Progenitor cell of endocrine pancreas (in vitro differentiated cells): Measurements from ENCODE around the gene CCDC194. TPM values are rescaled to one million over a fixed set of nuclear protein-coding genes. Genes with fewer than 3 reads are reported as not detected.

Experiments used
- DNase-seq: peaks from one replicate; pipeline ENCODE4 v3.0.0; 2021; ENCODE audit warnings: low spot score; ENCODE audit not compliant: unreplicated experiment
- H3K27ac Mint-ChIP-seq: 2 replicates; pipeline ENCODE4 v1.8.0; 2021; ENCODE audit warnings: mild to moderate bottlenecking, moderate library complexity, mixed read lengths
- H3K27me3 Mint-ChIP-seq: 2 replicates; pipeline ENCODE4 v1.8.0; 2021; ENCODE audit warnings: mixed read lengths
- H3K36me3 Mint-ChIP-seq: 2 replicates; pipeline ENCODE4 v1.8.0; 2022; ENCODE audit warnings: mixed read lengths; ENCODE audit not compliant: insufficient read depth
- H3K4me1 Mint-ChIP-seq: 2 replicates; pipeline ENCODE4 v1.8.0; 2021; ENCODE audit warnings: low read depth, mixed read lengths
- H3K4me3 Mint-ChIP-seq: 2 replicates; pipeline ENCODE4 v1.8.0; 2021; ENCODE audit warnings: low read depth, mild to moderate bottlenecking, moderate library complexity, mixed read lengths
- H3K9me3 Mint-ChIP-seq: 2 replicates; pipeline ENCODE4 v1.8.0; 2021; ENCODE audit warnings: low read depth, mixed read lengths
- CTCF ChIP-seq: fragments of 200-600 bp; sonication (generic); IDR thresholded peaks from one replicate; pipeline ENCODE4 v1.5.0; 2021; ENCODE audit warnings: antibody characterized with exemption, mild to moderate bottlenecking; ENCODE audit not compliant: unreplicated experiment
- total RNA-seq: library from RNA; stranded (reverse); gene quantifications from 2 replicates; pipeline ENCODE4 v1.2.1, GENCODE V29; 2021

CCDC194 gene
- total RNA-seq, 1 donor from 2014 or later = not detected

DNA sequence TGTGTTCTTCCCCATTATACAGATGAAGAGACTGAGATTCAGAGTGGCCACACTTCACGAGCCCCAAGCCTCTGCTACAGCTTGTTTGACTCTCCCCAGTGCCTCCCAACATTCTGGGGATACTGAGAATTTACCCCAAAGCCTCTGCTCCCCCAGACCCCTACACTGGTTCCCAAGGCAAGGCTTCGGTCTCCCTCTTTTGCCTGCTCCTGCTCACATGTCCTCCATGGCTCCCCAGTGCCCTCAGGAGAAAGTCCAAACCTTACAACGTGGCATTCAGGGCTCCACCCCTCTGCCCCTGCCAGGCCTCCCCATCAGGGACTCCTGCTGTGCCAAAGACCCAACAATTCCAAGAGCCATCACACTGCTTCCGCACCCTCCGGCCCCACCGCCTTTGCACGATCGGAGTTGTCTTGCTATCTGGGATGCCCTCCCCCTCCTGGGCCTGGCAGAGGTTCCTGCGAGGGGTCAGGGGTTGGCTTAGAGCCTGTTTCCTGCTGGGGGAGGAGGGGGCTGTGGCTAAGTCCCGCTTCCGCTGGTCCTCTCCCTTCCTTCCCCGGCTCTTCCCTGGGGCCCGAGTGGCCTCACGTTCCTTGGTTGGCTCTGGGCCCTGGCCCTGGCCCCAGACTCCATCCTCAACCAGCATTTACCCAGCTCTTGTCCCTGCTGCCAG, 41.3 kb downstream of the CCDC194 start:
- no peak for TF ChIP-seq CTCF
- Mint-ChIP-seq H3K27me3 (peaks cover 25% of the 10 kb centered on the region), H3K27ac (no peak overlapping the region), H3K36me3 (no peaks in the 10 kb centered on the region), H3K9me3 (no peaks in the 10 kb centered on the region), H3K4me1 (no peaks in the 10 kb centered on the region), H3K4me3 (no peak overlapping the region)
- no peak for DNase-seq

DNA sequence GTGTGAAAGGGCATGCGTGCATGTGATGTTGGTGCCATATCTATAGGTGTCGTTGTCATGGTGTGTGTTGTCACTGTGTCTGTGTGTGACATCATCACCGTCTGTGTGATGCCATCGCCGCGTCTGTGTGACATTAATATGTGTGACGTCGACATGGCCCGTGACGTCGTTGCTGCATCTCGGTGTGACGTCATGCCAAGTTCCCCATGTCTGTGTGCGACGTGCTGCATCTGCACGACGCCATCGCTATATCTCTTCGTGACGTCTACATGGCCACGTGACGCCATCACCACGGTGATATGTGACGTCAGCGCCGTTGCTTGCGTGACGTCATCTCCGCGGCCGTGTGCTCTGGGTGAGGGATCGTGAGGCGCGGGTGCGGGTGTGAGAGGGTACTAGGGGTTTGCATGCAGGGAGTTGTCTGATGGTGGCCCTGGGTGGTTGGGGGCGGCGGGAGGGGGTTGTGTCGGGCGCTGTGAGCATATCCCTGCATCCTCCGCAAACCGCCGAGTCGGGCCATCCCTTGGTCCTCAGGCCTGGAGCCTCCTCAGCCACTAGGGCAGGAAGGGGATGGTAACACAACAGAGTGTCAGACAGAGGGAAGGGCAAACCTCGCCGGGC, 42.1 kb downstream of the CCDC194 start:
- no peak for DNase-seq
- Mint-ChIP-seq H3K4me1 (no peaks in the 10 kb centered on the region), H3K36me3 (no peaks in the 10 kb centered on the region), H3K27me3 (peaks cover 28% of the 10 kb centered on the region), H3K27ac (no peak overlapping the region), H3K9me3 (no peaks in the 10 kb centered on the region), H3K4me3 (no peak overlapping the region)
- no peak for TF ChIP-seq CTCF

GRCh38 chr19:17348700-17349099, 45.3 kb downstream of the CCDC194 start:
- Mint-ChIP-seq H3K27me3 (peaks cover 28% of the 10 kb centered on the region), H3K27ac (no peak overlapping the region), H3K9me3 (no peaks in the 10 kb centered on the region), H3K4me1 (no peaks in the 10 kb centered on the region), H3K4me3 (no peak overlapping the region), H3K36me3 (no peaks in the 10 kb centered on the region)
- no peak for TF ChIP-seq CTCF
- DNase-seq = no peak

- Mint-ChIP-seq H3K27ac (no peak overlapping the region), H3K9me3 (no peaks in the 10 kb centered on the region), H3K4me3 (no peak overlapping the region), H3K4me1 (no peaks in the 10 kb centered on the region), H3K27me3 (peaks cover 21% of the 10 kb centered on the region), H3K36me3 (no peaks in the 10 kb centered on the region)
- no peak for DNase-seq
- no peak for TF ChIP-seq CTCF
Observed at GRCh38 chr19:17347877-17348276, 46.1 kb downstream of the CCDC194 start.

DNA sequence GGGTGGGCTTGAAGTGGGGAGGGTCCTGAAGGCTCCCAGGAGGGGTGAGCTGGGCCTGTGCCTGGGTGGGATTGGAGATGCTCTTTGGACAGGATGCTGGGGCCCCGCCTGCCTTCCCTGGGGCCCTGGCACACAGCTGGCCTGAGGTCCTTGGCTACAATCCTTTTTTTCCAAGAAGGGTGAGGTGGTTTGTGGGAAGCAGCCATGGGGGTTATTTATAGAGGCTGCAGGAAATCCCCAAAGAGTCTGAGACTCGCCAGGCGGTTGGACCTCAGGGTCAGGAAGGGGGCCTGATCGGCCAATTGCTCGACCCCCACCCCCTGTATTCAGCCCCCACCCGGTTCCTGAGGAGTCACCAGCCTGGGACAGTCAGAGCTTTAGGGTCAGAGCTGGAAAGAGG, 46.6 kb downstream of the CCDC194 start:
- no peak for DNase-seq
- no peak overlapping the region for H3K4me3 Mint-ChIP-seq
- no peaks in the 10 kb centered on the region for H3K36me3 Mint-ChIP-seq
- no peak overlapping the region for H3K27ac Mint-ChIP-seq
- no peak for TF ChIP-seq CTCF
- no peaks in the 10 kb centered on the region for H3K9me3 Mint-ChIP-seq
- no peaks in the 10 kb centered on the region for H3K4me1 Mint-ChIP-seq
- H3K27me3 Mint-ChIP-seq = peaks cover 18% of the 10 kb centered on the region
